Medulla oblongata (tissue), 1 donor: ENCODE measurements around the gene CD44.

ENCODE experiments used
- DNase-seq: peaks from one replicate; pipeline ENCODE4 v3.0.0-alpha.2; 2015; ENCODE audit errors: extremely low spot score

CD44 gene

DNA sequence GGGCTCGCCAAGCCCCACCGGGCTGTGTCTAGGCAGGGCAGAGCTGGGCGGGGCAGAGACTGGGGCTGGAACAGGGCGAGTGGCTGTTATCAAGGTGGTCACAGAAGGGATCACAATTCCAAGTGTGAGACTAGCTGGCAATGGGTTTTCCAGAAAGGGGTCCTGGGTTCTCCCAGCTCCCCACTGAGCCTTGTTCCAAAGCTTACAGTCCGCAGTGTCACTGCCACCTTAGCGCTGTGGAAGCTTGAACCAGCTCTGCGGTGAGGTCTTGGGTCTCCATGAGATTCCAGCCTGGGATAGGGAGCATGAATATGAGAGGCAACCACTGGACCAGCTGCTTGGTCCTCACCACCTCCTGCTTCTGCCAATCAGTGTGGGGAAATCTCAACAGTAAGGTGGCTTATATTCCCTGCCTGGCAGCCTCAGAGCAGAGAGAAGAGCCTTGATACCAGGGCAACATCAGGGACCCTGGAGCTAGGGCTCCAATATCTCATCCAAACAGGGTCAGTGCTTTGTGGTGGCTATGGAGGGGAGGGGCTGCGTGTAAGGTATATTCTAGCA is 831 bp downstream of the CD44 start:
- no peak for DNase-seq

DNA sequence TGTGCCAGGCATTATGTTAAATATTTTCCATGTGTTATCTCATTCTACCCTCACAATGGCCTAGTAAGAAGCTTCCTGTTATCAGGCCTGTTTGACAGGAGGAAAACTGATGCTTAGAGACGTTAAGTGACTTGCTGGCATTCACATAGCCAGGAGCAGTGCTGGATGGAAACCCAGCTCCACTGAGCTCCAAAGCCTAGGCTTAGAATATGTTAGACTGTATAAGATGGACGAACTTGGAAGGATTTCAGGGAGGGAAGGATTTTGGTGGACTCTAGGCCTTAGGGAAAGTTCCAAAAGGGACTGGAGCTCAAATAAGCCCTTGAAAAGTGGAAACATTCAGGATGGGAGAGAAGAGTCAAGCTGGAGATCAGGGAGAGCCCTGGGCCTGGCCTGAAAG is 2.1 kb downstream of the CD44 start:
- peak; percentile 33 for DNase-seq

DNA sequence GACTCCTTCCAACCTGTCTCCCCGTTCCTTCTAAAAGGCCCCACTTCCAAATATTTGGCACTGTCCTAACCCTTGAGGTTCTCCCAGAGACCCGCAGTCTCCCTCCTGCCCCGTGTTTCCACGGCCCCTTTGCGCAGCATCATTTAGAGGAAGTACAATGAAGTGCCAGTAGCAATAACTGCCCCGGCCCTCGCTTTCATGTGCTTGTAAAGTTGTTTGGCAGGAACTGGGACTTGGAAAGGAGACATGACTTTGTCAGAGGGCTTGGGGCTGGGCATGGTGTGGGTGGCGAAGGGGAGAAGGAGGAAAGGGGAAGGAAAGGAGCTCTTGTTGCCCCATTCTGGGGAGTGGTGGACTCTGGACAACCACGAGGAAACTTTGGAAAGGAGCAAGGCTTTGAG is 2.6 kb downstream of the CD44 start:
- peak; percentile 76 for DNase-seq

GRCh38 chr11:35142481-35143075 is 3.6 kb downstream of the CD44 start:
- no peak for DNase-seq

GRCh38 chr11:35143297-35144135 is 4.5 kb downstream of the CD44 start:
- no peak for DNase-seq

DNA sequence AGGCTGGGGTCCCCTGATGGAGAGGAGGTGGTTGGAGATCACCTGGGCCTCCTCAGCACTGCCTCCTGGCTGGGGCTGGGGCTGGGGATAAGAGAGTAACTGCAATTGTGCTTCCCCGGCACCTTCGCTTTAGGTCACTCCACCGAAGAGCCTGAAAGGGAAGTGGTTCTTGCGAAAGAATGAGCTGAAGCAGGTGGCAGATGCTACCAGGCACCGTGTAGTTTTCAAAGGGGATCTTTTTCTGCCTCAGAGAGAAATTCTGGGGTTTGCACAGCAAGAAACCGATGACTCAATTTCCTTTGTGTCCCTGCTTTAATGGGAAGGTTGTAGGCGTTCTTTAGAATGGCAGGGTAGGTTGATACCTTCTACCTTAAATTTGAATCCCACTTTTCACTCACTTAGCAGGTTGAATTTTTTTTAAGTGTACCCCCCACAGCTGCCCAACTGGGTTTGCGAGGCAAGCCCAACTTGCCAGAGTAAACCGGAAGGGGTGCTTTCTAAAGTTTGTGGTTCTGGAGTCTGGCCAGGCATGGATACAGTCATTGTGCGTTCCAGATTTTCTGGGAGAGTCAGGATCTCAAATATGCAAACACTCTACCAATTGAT is 5.3 kb downstream of the CD44 start:
- no peak for DNase-seq

DNA sequence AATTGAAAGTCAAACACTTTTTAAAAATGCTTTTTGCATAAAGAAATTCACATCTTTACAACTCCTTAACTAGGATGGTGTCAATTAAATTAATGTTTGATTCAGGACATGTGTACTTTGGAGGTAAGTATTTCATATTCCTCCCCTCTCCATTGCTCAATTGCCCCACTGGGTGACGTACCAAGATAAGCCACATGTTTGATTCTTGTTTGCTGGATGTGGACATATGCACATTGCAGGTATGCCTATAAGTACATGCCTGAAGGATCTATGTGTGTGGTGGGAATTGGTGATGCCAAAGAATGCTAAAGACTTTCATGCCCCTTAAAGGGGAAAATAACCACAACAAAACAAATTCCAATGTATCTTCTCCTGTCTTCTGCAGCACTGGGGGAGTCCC is 5.8 kb downstream of the CD44 start:
- DNase-seq = no peak

DNA sequence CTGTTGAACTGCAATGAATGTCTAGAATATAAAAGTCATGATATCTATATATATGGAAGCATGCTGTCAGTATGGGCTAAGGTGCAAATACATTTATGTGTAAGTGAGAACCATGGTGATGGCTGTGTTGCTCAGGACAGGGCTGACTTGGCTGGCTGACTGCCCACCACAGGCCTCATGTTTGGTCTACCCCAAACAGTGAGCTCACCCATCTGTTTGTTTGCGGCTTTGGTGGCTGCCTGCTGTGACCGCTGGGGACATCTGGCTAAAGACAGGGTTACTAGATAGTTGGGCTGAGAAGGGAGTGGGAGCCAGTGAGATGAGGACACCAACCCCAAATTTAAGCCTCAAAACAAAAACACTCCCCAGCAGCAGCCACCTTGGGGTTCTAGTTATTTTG is 6.3 kb downstream of the CD44 start:
- no peak for DNase-seq

- no peak for DNase-seq
These were observed 7.1 kb downstream of the CD44 start for GRCh38 chr11:35146074-35146521.

GRCh38 chr11:35146711-35147110 is 7.7 kb downstream of the CD44 start:
- no peak for DNase-seq

DNA sequence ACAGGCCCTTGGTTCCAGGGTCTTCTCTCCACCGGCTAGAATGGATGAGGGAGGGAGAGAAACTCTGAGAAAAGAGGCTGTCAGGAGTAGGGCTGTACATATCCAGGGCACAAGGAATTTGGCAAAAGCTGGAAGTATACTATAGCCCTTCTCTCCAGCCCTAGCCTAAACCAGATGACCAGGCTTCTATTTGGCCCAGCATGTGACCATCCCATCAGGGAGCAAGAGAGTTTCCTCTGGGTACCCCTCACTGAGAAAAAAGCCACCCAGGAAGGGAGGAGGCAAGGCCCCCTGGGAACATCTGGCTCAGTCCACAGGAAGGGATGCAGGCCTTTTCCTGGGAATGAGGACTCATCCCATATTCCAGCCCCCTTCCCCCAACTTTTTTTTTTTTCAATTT is 8.3 kb downstream of the CD44 start:
- DNase-seq = no peak

DNA sequence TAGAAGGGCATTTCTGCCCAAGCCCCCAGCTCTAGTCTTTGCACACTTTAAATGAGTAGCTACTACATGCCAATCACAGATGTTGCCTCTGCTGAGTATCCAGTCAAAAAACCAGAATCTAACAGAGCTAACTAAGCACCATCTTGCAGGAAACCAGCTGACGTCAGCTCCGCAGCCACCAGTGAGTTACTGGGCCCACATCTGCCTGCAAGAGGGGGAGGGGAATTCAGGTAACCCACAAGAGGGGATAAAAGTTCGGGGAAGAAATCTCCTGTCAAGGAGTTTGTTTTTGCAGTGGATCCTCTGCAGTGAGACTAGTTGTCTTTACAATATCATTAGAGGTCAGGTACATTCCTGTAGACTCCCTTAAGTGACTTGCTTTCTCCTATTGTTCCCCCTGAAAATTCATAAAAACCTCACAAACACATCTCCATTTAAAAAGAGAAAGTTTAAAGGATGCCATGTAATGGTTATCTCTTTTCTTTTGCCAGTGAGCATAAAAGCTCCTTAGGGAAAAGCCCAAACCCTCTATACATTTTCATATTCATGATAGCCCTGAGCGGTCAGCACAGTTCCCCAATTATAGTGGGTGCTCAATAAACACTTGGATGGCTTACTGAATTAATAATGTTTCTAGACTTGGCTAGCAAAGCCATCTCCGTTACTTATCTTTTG is 9.3 kb downstream of the CD44 start:
- DNase-seq = no peak

GRCh38 chr11:35150454-35150853 is 11.5 kb downstream of the CD44 start:
- no peak for DNase-seq

DNA sequence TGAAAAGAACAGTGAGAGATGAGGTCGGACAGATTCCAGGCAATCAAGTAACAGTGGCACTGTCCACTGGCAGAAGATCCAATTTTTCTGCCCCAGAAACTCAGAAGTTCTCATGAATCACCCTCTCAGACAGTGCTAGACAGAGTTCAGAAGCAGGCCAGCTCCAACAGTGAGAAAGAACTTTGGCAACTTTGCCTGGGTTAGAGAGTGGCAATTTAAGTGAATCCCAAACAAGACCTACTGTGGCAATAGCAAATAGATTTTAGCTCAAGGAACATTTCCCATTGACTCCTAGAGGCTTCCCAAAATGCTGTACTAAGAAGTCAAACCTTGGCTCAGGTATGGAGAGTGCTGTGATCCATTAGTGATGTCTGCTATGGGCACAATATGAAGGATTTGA is 12.3 kb downstream of the CD44 start:
- DNase-seq = peak; percentile 66

GRCh38 chr11:35151683-35152280 is 12.8 kb downstream of the CD44 start:
- DNase-seq = peak; percentile 26

- no peak for DNase-seq
These were observed 13.6 kb downstream of the CD44 start for GRCh38 chr11:35152575-35152974.

GRCh38 chr11:35153280-35153679 is 14.3 kb downstream of the CD44 start:
- no peak for DNase-seq

- DNase-seq = no peak
These were observed 16.0 kb downstream of the CD44 start for GRCh38 chr11:35154952-35155351.

- DNase-seq = no peak
These were observed 16.7 kb downstream of the CD44 start for GRCh38 chr11:35155677-35156076.

DNA sequence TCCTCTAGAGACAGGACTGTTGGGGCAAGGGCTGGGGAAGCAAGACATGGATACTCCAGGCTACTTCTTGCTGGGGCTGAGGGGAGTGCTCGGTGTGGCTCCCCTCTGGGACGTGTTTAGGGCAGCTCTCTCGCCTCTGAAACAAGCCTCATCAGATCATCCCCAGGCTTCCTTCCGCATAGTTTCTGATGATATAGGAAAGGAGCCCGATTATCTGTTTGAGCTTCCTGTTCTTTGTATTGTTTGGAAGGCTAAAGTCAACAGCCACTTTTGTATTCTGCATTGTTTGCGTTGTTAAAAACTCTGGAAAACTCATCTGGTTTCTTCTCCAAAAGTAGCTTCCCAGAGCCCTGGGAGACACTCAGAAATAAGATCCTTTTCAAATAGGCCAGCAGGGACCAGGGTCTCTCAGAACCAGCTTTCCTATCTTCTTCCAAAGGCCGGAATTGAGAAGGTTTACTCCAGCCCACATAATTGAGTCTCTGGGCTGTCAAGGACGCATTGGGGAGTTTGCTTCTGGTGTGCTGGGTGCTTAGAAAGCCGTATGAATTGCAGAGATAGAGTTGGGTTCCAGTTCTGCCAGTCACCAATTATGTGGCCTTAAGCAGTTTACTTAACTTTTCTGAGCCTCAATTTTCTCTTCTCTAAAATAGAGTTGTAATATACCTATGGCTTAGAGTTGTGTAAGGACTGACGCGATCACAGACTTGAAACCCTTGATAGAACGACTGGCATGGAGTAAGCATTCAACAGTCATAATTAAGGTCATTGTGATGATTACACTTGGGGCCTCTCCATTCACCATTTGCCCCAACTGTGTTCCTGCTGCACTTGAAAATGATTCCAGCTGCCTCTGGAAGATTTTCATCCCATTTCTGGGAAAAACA is 19.1 kb downstream of the CD44 start:
- no peak for DNase-seq
